ES-I3 (cell line): ENCODE data around the gene SEC14L5.

ENCODE experiments used
- H3K36me3 ChIP-seq: 2 replicates; pipeline ENCODE4 v1.6.1; 2013; ENCODE audit warnings: mild to moderate bottlenecking, low read length, control low read depth, moderate library complexity; ENCODE audit not compliant: insufficient read depth
- H3K4me1 ChIP-seq: 2 replicates; pipeline ENCODE4 v1.6.1; 2013; ENCODE audit warnings: mild to moderate bottlenecking, control low read depth, low read length; ENCODE audit not compliant: insufficient read depth
- H3K9ac ChIP-seq: 2 replicates; pipeline ENCODE4 v1.6.1; 2013; ENCODE audit warnings: low read depth, mild to moderate bottlenecking, low read length, moderate library complexity
- H3K9me3 ChIP-seq: 2 replicates; pipeline ENCODE4 v1.6.1; 2013; ENCODE audit warnings: mild to moderate bottlenecking, low read length, moderate library complexity; ENCODE audit not compliant: control insufficient read depth, insufficient read depth

Gene SEC14L5

DNA sequence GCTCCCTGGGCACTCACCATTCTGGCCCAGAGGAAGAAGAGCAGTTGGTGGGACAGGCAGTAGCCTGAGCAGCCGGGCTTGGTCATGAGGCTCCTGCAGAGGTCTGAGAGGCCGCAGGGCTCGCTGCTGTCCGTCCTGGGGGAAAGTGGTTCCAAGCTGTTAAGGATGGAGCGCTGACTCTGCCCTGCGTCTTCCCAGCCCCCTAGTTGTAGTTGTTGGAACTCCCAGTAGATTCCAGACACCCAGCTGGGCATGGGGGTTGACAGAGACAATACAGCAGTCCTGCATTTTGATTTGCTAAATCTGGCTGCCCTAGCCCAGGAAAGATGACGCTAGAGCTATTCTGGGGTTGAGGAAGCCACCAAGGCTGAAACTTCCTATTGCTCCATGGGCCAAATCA is 100.3 kb downstream of the SEC14L5 start:
- H3K36me3 ChIP-seq, result no peaks in the 10 kb centered on the region
- no peak overlapping the region for H3K9ac ChIP-seq
- H3K9me3 ChIP-seq, result no peaks in the 10 kb centered on the region
- peaks cover 12% of the 10 kb centered on the region; the same call in 1 of the 2 replicates for H3K4me1 ChIP-seq

DNA sequence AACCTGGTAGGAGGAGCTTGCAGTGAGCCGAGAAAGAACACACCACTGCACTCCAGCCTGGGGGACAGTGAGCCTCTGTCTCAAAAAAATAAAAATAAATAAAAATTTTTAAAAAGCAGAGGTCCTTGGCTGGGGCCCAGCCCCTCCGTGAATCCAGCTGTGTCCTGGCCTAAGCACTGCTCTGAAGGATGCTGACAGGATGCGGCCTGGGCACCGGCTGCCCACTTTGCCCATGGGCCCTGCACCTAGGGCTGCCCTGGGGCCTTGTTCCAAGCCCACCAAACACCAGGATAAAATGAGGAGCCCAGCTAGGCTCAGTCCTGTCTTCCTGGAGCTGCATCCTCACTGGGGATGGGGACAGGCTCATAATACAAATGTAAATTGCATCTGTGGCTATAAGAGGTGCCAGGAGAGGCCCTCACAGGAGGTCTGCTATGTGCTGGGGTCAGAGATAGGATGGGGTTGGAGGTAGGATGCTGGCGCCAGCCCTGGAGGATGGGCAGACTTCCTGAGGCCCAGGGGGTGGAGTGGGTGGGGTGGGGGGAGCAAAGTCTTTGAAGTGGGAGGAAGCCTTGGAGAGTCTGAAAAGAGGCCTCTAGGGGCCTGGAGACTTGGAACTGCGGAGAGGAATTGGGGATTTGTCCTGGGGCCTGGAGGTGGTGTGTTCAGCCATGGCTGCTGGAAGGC is 101.4 kb downstream of the SEC14L5 start:
- no peaks in the 10 kb centered on the region for H3K36me3 ChIP-seq
- H3K9me3 ChIP-seq, result no peaks in the 10 kb centered on the region
- no peak overlapping the region for H3K9ac ChIP-seq
- peaks cover 12% of the 10 kb centered on the region; the same call in 1 of the 2 replicates for H3K4me1 ChIP-seq

DNA sequence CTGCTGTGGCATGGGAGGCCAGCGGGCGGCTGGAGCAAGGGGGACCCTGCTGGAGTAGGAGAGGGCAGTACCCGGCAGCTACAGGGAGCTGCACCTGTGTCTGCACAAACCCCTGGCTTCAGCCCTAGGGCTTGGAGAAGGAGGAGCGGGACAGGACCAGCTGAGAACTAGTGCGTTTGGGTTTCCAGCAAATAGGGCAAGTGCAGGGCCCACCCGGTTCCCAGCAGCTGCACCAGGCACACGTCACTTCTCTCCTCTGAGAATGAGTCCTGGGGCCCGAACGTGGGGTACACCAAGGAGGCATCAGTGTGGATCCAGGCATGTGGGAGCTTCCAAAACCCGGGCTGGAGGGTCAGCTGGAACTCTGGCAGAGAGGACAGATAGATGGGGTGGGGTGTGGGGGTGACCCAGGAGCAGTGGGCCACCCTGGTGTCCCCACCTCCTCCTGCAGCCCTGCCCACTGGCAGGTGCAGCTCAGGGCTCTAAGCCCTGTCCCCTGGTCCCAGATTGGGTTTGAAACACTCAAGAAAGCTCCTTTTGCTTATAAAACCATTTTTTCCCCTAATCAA is 102.0 kb downstream of the SEC14L5 start:
- Histone ChIP-seq H3K4me1 (peaks cover 12% of the 10 kb centered on the region; the same call in 1 of the 2 replicates), H3K36me3 (no peaks in the 10 kb centered on the region), H3K9me3 (no peaks in the 10 kb centered on the region), H3K9ac (no peak overlapping the region)

DNA sequence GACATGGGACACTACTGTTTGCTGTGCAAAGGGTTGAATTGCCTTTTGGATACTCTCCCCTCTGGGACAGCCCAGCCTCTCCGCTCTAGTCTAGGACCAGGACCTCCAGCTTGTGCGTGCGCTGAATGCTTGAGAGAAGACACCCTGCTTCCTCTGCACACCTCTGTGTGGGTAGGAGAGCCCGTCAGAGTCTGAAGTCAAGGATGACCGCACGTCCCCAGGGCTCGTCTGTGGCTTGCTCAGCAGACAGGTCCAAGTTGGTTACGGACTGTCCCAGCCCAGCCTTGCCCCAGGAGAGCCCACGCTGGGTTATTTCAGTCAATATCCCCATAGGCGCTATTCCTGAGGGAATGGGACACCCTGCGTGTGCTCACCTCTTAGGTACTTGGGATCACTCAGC is 103.9 kb downstream of the SEC14L5 start:
- no peaks in the 10 kb centered on the region for H3K36me3 ChIP-seq
- peaks cover 12% of the 10 kb centered on the region; the same call in 1 of the 2 replicates for H3K4me1 ChIP-seq
- no peaks in the 10 kb centered on the region for H3K9me3 ChIP-seq
- no peak overlapping the region for H3K9ac ChIP-seq

- H3K4me1 ChIP-seq, result peaks cover 15% of the 10 kb centered on the region
- H3K9me3 ChIP-seq, result no peaks in the 10 kb centered on the region
- H3K36me3 ChIP-seq, result no peaks in the 10 kb centered on the region
- H3K9ac ChIP-seq, result no peak overlapping the region
Observed at GRCh38 chr16:5062790-5063765, 104.9 kb downstream of the SEC14L5 start.

DNA sequence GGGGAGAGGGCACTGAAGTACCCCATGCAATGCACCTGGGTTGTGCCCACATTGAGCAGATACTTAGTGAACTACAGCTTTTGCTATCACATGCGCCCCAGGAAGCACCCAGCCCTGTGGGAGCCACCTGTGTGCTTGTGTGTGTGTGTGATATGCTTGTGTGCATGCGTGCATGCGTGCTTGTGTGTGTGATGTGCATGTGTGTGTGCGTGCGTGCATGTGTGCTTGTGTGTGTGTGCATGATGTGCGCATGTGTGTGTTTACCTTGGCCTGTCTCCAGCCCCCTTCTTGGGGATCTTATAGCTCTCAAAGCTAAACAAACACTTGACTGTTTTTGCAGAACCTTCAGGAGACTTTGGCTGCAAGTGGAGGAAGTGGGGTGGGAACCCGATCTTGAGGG is 106.8 kb downstream of the SEC14L5 start:
- no peaks in the 10 kb centered on the region for H3K36me3 ChIP-seq
- no peaks in the 10 kb centered on the region for H3K9me3 ChIP-seq
- no peak overlapping the region for H3K9ac ChIP-seq
- peaks cover 10% of the 10 kb centered on the region for H3K4me1 ChIP-seq

DNA sequence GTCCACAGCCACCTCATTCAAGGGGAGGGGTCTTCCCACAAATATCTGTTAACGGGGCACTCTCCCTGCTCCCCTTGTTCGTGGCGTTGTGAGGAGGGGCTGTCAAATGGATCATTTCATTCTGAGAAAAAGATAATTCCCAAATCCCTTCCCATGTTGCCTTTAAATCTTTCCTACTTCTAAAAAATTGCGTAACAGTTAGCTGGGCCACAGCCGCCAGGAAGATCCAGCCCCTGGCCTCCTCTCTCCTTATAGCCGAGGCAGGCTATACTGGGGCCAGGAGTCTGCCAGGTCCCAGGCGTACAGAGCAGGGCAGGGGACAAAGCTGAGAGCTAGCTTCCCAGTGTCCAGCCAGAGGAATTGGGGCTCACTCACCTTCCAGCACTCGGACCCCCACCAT is 107.2 kb downstream of the SEC14L5 start:
- Histone ChIP-seq H3K9me3 (no peaks in the 10 kb centered on the region), H3K9ac (no peak overlapping the region), H3K4me1 (peaks cover 6% of the 10 kb centered on the region; the same call in 1 of the 2 replicates), H3K36me3 (no peaks in the 10 kb centered on the region)

DNA sequence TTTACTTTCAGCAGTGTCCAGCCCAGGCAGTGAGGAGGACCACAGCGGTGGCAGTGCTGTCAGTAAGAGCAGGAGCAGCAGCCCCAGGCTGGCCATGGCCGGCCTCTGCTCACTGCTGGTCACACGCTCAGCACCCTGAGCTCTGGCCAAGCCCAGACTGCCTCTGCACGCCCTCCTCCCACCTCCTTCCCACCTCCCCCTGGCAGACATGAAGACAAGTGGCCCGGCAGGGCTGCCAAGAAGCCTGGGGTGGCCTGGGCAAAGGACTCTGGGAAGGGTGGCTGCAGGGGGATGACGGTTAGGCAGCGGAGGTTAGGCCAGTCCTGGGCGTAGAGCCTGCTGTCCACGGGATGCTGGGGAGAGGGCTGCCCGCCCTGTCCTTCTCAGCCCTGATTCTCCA is 107.7 kb downstream of the SEC14L5 start, which contains the start of gene C16orf89:
TSS of gene C16orf89 (minus strand) at position 144 of the 400 bp plus-strand sequence. CDS start at position 96, 48 bp downstream.
- Histone ChIP-seq H3K9me3 (no peaks in the 10 kb centered on the region), H3K9ac (no peak within 1 kb of the TSS), H3K36me3 (no peaks in the 10 kb centered on the region), H3K4me1 (peaks cover 4% of the 10 kb centered on the region; the same call in 1 of the 2 replicates)

GRCh38 chr16:5066511-5066910 is 108.4 kb downstream of the SEC14L5 start:
- H3K9ac ChIP-seq, result no peak overlapping the region
- peaks cover 4% of the 10 kb centered on the region; the same call in 1 of the 2 replicates for H3K4me1 ChIP-seq
- H3K9me3 ChIP-seq, result no peaks in the 10 kb centered on the region
- no peaks in the 10 kb centered on the region for H3K36me3 ChIP-seq
